Right forelimb (tissue), 1 donor: ENCODE measurements around the gene PCDHB15.

Experiments
- DNase-seq: peaks from one replicate; pipeline ENCODE4 v3.0.0-alpha.2; 2018

Gene PCDHB15

GRCh38 chr5:141250576-141250975, 5.4 kb downstream of the PCDHB15 start:
- no peak for DNase-seq

GRCh38 chr5:141258464-141258863, 13.3 kb downstream of the PCDHB15 start:
- DNase-seq = no peak

GRCh38 chr5:141258948-141259347, 13.8 kb downstream of the PCDHB15 start:
- DNase-seq = no peak

- no peak for DNase-seq
These were observed 15.5 kb downstream of the PCDHB15 start for GRCh38 chr5:141260458-141261237.

- DNase-seq = no peak
These were observed 16.0 kb downstream of the PCDHB15 start for GRCh38 chr5:141261238-141261546.

- DNase-seq = no peak
These were observed 24.0 kb downstream of the PCDHB15 start for GRCh38 chr5:141269195-141269594.

GRCh38 chr5:141272906-141273305, 27.7 kb downstream of the PCDHB15 start:
- DNase-seq = no peak

- DNase-seq = no peak
These were observed 53.2 kb downstream of the PCDHB15 start for GRCh38 chr5:141298376-141298775.
